Activated naive CD4-positive, alpha-beta T cell treated with anti-CD3 and anti-CD28 coated beads, Interleukin-2, amount 50 U/mL, for 24 hours (primary cell): ENCODE data around the gene MALAT1.
A peak's percentile ranks its signal among the peaks of the same experiment; 100 is the strongest.

Experiments
- H3K27ac Mint-ChIP-seq: one replicate; pipeline ENCODE4 v1.8.0; 2021; ENCODE audit warnings: mild to moderate bottlenecking, mixed read lengths
- H3K27me3 Mint-ChIP-seq: one replicate; pipeline ENCODE4 v1.8.0; 2021; ENCODE audit warnings: mixed read lengths
- H3K36me3 Mint-ChIP-seq: one replicate; pipeline ENCODE4 v1.8.0; 2021; ENCODE audit warnings: mixed read lengths
- H3K4me1 Mint-ChIP-seq: one replicate; pipeline ENCODE4 v1.8.0; 2021; ENCODE audit warnings: mixed read lengths
- H3K4me3 Mint-ChIP-seq: one replicate; pipeline ENCODE4 v1.8.0; 2021; ENCODE audit warnings: mild to moderate bottlenecking, mixed read lengths
- H3K9me3 Mint-ChIP-seq: one replicate; pipeline ENCODE4 v1.8.0; 2021; ENCODE audit warnings: mixed read lengths

Gene MALAT1

GRCh38 chr11:65491163-65491465 lies 7.7 kb upstream of the MALAT1 start:
- Mint-ChIP-seq H3K27ac (no peak overlapping the region), H3K4me1 (peaks cover 33% of the 10 kb centered on the region), H3K4me3 (no peak overlapping the region), H3K27me3 (no peaks in the 10 kb centered on the region), H3K36me3 (peaks cover 2% of the 10 kb centered on the region), H3K9me3 (no peaks in the 10 kb centered on the region)

GRCh38 chr11:65491614-65492386 lies 7.0 kb upstream of the MALAT1 start:
- Mint-ChIP-seq H3K4me1 (peaks cover 40% of the 10 kb centered on the region), H3K27ac (peak overlapping the region; percentile 66), H3K36me3 (peaks cover 2% of the 10 kb centered on the region), H3K4me3 (no peak overlapping the region), H3K9me3 (no peaks in the 10 kb centered on the region), H3K27me3 (no peaks in the 10 kb centered on the region)

- Mint-ChIP-seq H3K4me1 (peaks cover 45% of the 10 kb centered on the region), H3K36me3 (peaks cover 2% of the 10 kb centered on the region), H3K27ac (peak overlapping the region; percentile 66), H3K9me3 (no peaks in the 10 kb centered on the region), H3K27me3 (no peaks in the 10 kb centered on the region), H3K4me3 (peak overlapping the region; percentile 9)
These were observed 6.5 kb upstream of the MALAT1 start for GRCh38 chr11:65492387-65492636.

- peak overlapping the region; percentile 82 for H3K4me3 Mint-ChIP-seq
These were observed 6.0 kb upstream of the MALAT1 start for GRCh38 chr11:65492637-65493366.

GRCh38 chr11:65493367-65494176 lies 5.3 kb upstream of the MALAT1 start:
- peaks cover 2% of the 10 kb centered on the region for H3K36me3 Mint-ChIP-seq
- no peaks in the 10 kb centered on the region for H3K27me3 Mint-ChIP-seq
- H3K4me3 Mint-ChIP-seq = peak overlapping the region; percentile 82
- H3K9me3 Mint-ChIP-seq = no peaks in the 10 kb centered on the region
- H3K4me1 Mint-ChIP-seq = peaks cover 36% of the 10 kb centered on the region
- H3K27ac Mint-ChIP-seq = peak overlapping the region; percentile 97

More at GRCh38 chr11:65492637-65493366, 6.0 kb upstream of the MALAT1 start:
- Mint-ChIP-seq H3K36me3 (peaks cover 2% of the 10 kb centered on the region), H3K4me1 (peaks cover 44% of the 10 kb centered on the region), H3K27me3 (no peaks in the 10 kb centered on the region), H3K9me3 (no peaks in the 10 kb centered on the region), H3K27ac (peak overlapping the region; percentile 97)

- Mint-ChIP-seq H3K4me1 (peaks cover 33% of the 10 kb centered on the region), H3K9me3 (no peaks in the 10 kb centered on the region), H3K27ac (no peak overlapping the region), H3K27me3 (no peaks in the 10 kb centered on the region), H3K36me3 (peaks cover 2% of the 10 kb centered on the region), H3K4me3 (no peak overlapping the region)
These were observed 2.3 kb upstream of the MALAT1 start for GRCh38 chr11:65496304-65497140.

GRCh38 chr11:65497141-65498041 lies 1.5 kb upstream of the MALAT1 start:
- Mint-ChIP-seq H3K36me3 (peaks cover 2% of the 10 kb centered on the region), H3K27me3 (no peaks in the 10 kb centered on the region), H3K4me1 (peaks cover 29% of the 10 kb centered on the region), H3K27ac (no peak overlapping the region), H3K9me3 (no peaks in the 10 kb centered on the region), H3K4me3 (no peak overlapping the region)

GRCh38 chr11:65498042-65498726 lies 661 bp upstream of the MALAT1 start:
- H3K9me3 Mint-ChIP-seq = no peaks in the 10 kb centered on the region
- peaks cover under 1% of the 10 kb centered on the region for H3K36me3 Mint-ChIP-seq
- H3K27me3 Mint-ChIP-seq = no peaks in the 10 kb centered on the region
- no peak overlapping the region for H3K27ac Mint-ChIP-seq
- H3K4me1 Mint-ChIP-seq = peaks cover 25% of the 10 kb centered on the region
- no peak overlapping the region for H3K4me3 Mint-ChIP-seq

- no peaks in the 10 kb centered on the region for H3K9me3 Mint-ChIP-seq
- H3K4me1 Mint-ChIP-seq = peaks cover 23% of the 10 kb centered on the region
- H3K27me3 Mint-ChIP-seq = no peaks in the 10 kb centered on the region
- H3K36me3 Mint-ChIP-seq = peaks cover 2% of the 10 kb centered on the region
- no peak overlapping the region for H3K4me3 Mint-ChIP-seq
- no peak overlapping the region for H3K27ac Mint-ChIP-seq
These were observed 193 bp upstream of the MALAT1 start for GRCh38 chr11:65498727-65498976.

GRCh38 chr11:65499713-65500386 lies 1.0 kb downstream of the MALAT1 start:
- H3K27me3 Mint-ChIP-seq = no peaks in the 10 kb centered on the region
- no peak overlapping the region for H3K27ac Mint-ChIP-seq
- H3K4me3 Mint-ChIP-seq = no peak overlapping the region
- H3K4me1 Mint-ChIP-seq = peaks cover 26% of the 10 kb centered on the region
- peaks cover 14% of the 10 kb centered on the region for H3K36me3 Mint-ChIP-seq
- H3K9me3 Mint-ChIP-seq = no peaks in the 10 kb centered on the region

GRCh38 chr11:65500387-65501185 lies 1.7 kb downstream of the MALAT1 start:
- Mint-ChIP-seq H3K27me3 (no peaks in the 10 kb centered on the region), H3K36me3 (peaks cover 19% of the 10 kb centered on the region), H3K9me3 (no peaks in the 10 kb centered on the region), H3K27ac (no peak overlapping the region), H3K4me3 (no peak overlapping the region), H3K4me1 (peaks cover 32% of the 10 kb centered on the region)

GRCh38 chr11:65501186-65501471 lies 2.3 kb downstream of the MALAT1 start:
- no peaks in the 10 kb centered on the region for H3K9me3 Mint-ChIP-seq
- peaks cover 35% of the 10 kb centered on the region for H3K4me1 Mint-ChIP-seq
- H3K36me3 Mint-ChIP-seq = peaks cover 23% of the 10 kb centered on the region
- H3K27me3 Mint-ChIP-seq = no peaks in the 10 kb centered on the region
- H3K27ac Mint-ChIP-seq = no peak overlapping the region
- no peak overlapping the region for H3K4me3 Mint-ChIP-seq

GRCh38 chr11:65501472-65502273 lies 2.8 kb downstream of the MALAT1 start:
- Mint-ChIP-seq H3K4me3 (no peak overlapping the region), H3K36me3 (peaks cover 27% of the 10 kb centered on the region), H3K27me3 (no peaks in the 10 kb centered on the region), H3K9me3 (no peaks in the 10 kb centered on the region), H3K27ac (no peak overlapping the region), H3K4me1 (peaks cover 35% of the 10 kb centered on the region)
